GM12873 (cell line): ENCODE data around the gene MYO18A.
A peak's percentile ranks its signal among the peaks of the same experiment; 100 is the strongest.

Experiments used
- CTCF ChIP-seq: IDR thresholded peaks from 2 replicates; pipeline ENCODE4 v1.5.1; 2012; ENCODE audit warnings: low read depth, mild to moderate bottlenecking, moderate library complexity, low read length, control low read depth; ENCODE audit not compliant: insufficient read depth; ENCODE audit errors: missing control alignments

Gene MYO18A

GRCh38 chr17:29155227-29155965 lies 24.8 kb downstream of the MYO18A start:
- TF ChIP-seq CTCF: no peak

GRCh38 chr17:29154516-29155226 lies 25.5 kb downstream of the MYO18A start:
- TF ChIP-seq CTCF: no peak

- TF ChIP-seq CTCF: no peak
Measured at GRCh38 chr17:29151567-29151966, 28.6 kb downstream of the MYO18A start.

- TF ChIP-seq CTCF: no peak
Measured at GRCh38 chr17:29150161-29150560, 30.0 kb downstream of the MYO18A start.

- no peak for TF ChIP-seq CTCF
Measured at GRCh38 chr17:29149431-29150064, 30.6 kb downstream of the MYO18A start.

GRCh38 chr17:29148790-29149430 lies 31.3 kb downstream of the MYO18A start:
- TF ChIP-seq CTCF: peak; percentile 95
